Hepatocyte (in vitro differentiated cells): Measurements from ENCODE around the gene FAM120A. TPM values are rescaled to one million over a fixed set of nuclear protein-coding genes. Genes with fewer than 3 reads are reported as not detected.
"Not testable (repeated sequence)": the region's sequence is repeated elsewhere in the genome, so short reads cannot be mapped to it uniquely, and the experiment has no call there.

Source experiments
- DNase-seq: peaks from one replicate; pipeline ENCODE4 v3.0.0-alpha.2; 2016; ENCODE audit warnings: low spot score
- H2AFZ ChIP-seq: fragments of 200-600 bp; sonication (generic); 2 replicates; pipeline ENCODE4 v1.6.0; 2016; ENCODE audit warnings: antibody characterized with exemption, mild to moderate bottlenecking
- H3K27ac ChIP-seq: fragments of 200-600 bp; sonication (generic); 2 replicates; pipeline ENCODE4 v1.5.1; 2016; ENCODE audit warnings: mild to moderate bottlenecking
- H3K27me3 ChIP-seq: fragments of 200-600 bp; sonication (generic); 2 replicates; pipeline ENCODE4 v1.6.1; 2016
- H3K36me3 ChIP-seq: fragments of 200-600 bp; sonication (generic); replicated peaks from 2 replicates; pipeline ENCODE4 v1.5.1; 2016; ENCODE audit warnings: low read depth; ENCODE audit not compliant: insufficient read depth
- H3K4me1 ChIP-seq: fragments of 200-600 bp; sonication (generic); 2 replicates; pipeline ENCODE4 v1.5.1; 2016; ENCODE audit warnings: mild to moderate bottlenecking, moderate library complexity; ENCODE audit not compliant: insufficient read depth
- H3K4me2 ChIP-seq: fragments of 200-600 bp; sonication (generic); 2 replicates; pipeline ENCODE4 v1.6.0; 2016
- H3K4me3 ChIP-seq: fragments of 200-600 bp; sonication (generic); 2 replicates; pipeline ENCODE4 v1.5.1; 2016; ENCODE audit warnings: mild to moderate bottlenecking
- H3K79me2 ChIP-seq: fragments of 200-600 bp; sonication (generic); 2 replicates; pipeline ENCODE4 v1.6.0; 2017; ENCODE audit warnings: mild to moderate bottlenecking
- H3K9me2 ChIP-seq: fragments of 200-600 bp; sonication (generic); replicated peaks from 2 replicates; pipeline ENCODE4 v1.6.0; 2017; ENCODE audit warnings: mild to moderate bottlenecking; ENCODE audit not compliant: insufficient read depth
- H3K9me3 ChIP-seq: fragments of 200-600 bp; sonication (generic); 2 replicates; pipeline ENCODE4 v1.5.1; 2016; ENCODE audit warnings: low read depth, mild to moderate bottlenecking
- H4K20me1 ChIP-seq: fragments of 200-600 bp; sonication (generic); 2 replicates; pipeline ENCODE4 v1.6.0; 2016; ENCODE audit warnings: mild to moderate bottlenecking; ENCODE audit not compliant: insufficient read depth, poor library complexity, severe bottlenecking
- CTCF ChIP-seq: fragments of 200-600 bp; sonication (generic); IDR thresholded peaks from 2 replicates; pipeline ENCODE4 v1.5.1; 2016; ENCODE audit warnings: antibody characterized with exemption, mild to moderate bottlenecking; ENCODE audit not compliant: poor library complexity
- EZH2 ChIP-seq: fragments of 200-600 bp; sonication (generic); IDR thresholded peaks from 2 replicates; pipeline ENCODE4 v1.6.1; 2016; ENCODE audit warnings: antibody characterized with exemption, mild to moderate bottlenecking, borderline replicate concordance
- EZH2phosphoT487 ChIP-seq: fragments of 200-600 bp; sonication (generic); IDR thresholded peaks from one replicate; pipeline ENCODE4 v1.6.1; 2018; ENCODE audit warnings: antibody characterized with exemption, mild to moderate bottlenecking, low read depth, moderate library complexity; ENCODE audit not compliant: unreplicated experiment, severe bottlenecking
- WGBS: methylation state at CpG from one replicate; pipeline ENCODE4 v1.1.6; 2016; ENCODE audit warnings: low lambda C conversion rate; ENCODE audit errors: missing lambda C conversion rate; 5-methylcytosine and 5-hydroxymethylcytosine counted together
- polyA plus RNA-seq: library from polyadenylated mRNA; unstranded; fragments of >200 nt; fragmentation: Nextera tagmentation; extraction: Ambion mirVana; gene quantifications from 2 replicates; pipeline ENCODE4 v1.2.1, GENCODE V29; 2016
- total RNA-seq: library from RNA; depleted of rRNA; stranded (reverse); fragments of >200 nt; gene quantifications from 2 replicates; pipeline ENCODE4 v1.2.3, GENCODE V29; 2014

Gene FAM120A
- total and polyA plus RNA-seq, 2 experiments from 2014 or later, result 16.0 to 49.3 TPM

GRCh38 chr9:93508207-93508606 lies 56.7 kb downstream of the FAM120A start:
- no peaks in the 10 kb centered on the region for H3K9me3 ChIP-seq
- no peaks in the 10 kb centered on the region for H3K4me1 ChIP-seq
- DNase-seq, result no peak
- H3K4me2 ChIP-seq, result no peak overlapping the region
- H3K27ac ChIP-seq, result no peak overlapping the region
- 79% methylated on average over 2 of the region's 2 CpGs for WGBS
- H3K4me3 ChIP-seq, result no peak overlapping the region
- no peak for TF ChIP-seq EZH2
- no peak for TF ChIP-seq EZH2phosphoT487
- no peak for TF ChIP-seq CTCF
- no peak overlapping the region for H2AFZ ChIP-seq
- H3K36me3 ChIP-seq, result no peaks in the 10 kb centered on the region
- peaks cover 68% of the 10 kb centered on the region for H3K79me2 ChIP-seq
- H3K27me3 ChIP-seq, result no peaks in the 10 kb centered on the region
- H4K20me1 ChIP-seq, result peaks cover 27% of the 10 kb centered on the region
- no peaks in the 10 kb centered on the region for H3K9me2 ChIP-seq

- 91% methylated on average over 2 of the region's 2 CpGs for WGBS
- no peaks in the 10 kb centered on the region for H3K4me1 ChIP-seq
- no peak for DNase-seq
- H4K20me1 ChIP-seq, result peaks cover 27% of the 10 kb centered on the region
- no peak overlapping the region for H2AFZ ChIP-seq
- H3K36me3 ChIP-seq, result no peaks in the 10 kb centered on the region
- no peaks in the 10 kb centered on the region for H3K9me3 ChIP-seq
- peaks cover 72% of the 10 kb centered on the region for H3K79me2 ChIP-seq
- TF ChIP-seq EZH2phosphoT487, result no peak
- TF ChIP-seq EZH2, result no peak
- TF ChIP-seq CTCF, result no peak
- no peak overlapping the region for H3K4me2 ChIP-seq
- H3K27me3 ChIP-seq, result no peaks in the 10 kb centered on the region
- H3K9me2 ChIP-seq, result no peaks in the 10 kb centered on the region
- no peak overlapping the region for H3K27ac ChIP-seq
- H3K4me3 ChIP-seq, result no peak overlapping the region
Measured at GRCh38 chr9:93509084-93509483, 57.6 kb downstream of the FAM120A start.

GRCh38 chr9:93510041-93510440 lies 58.6 kb downstream of the FAM120A start:
- DNase-seq, result no peak
- Histone ChIP-seq H3K9me3 (no peaks in the 10 kb centered on the region), H3K27ac (no peak overlapping the region), H2AFZ (no peak overlapping the region), H3K9me2 (no peaks in the 10 kb centered on the region), H3K4me2 (no peak overlapping the region), H3K27me3 (no peaks in the 10 kb centered on the region), H3K4me1 (no peaks in the 10 kb centered on the region), H4K20me1 (peaks cover 27% of the 10 kb centered on the region), H3K4me3 (no peak overlapping the region), H3K36me3 (no peaks in the 10 kb centered on the region), H3K79me2 (peaks cover 78% of the 10 kb centered on the region)
- TF ChIP-seq EZH2phosphoT487, result no peak
- no peak for TF ChIP-seq CTCF
- no peak for TF ChIP-seq EZH2
- 93% methylated on average over 7 of the region's 7 CpGs for WGBS

- not testable (repeated sequence) for H3K9me2 ChIP-seq, H3K27me3 ChIP-seq, H3K4me1 ChIP-seq, H3K4me2 ChIP-seq, DNase-seq, H3K4me3 ChIP-seq, H2AFZ ChIP-seq, H3K27ac ChIP-seq, H3K9me3 ChIP-seq, H3K36me3 ChIP-seq
- Histone ChIP-seq H4K20me1 (peaks cover 25% of the 10 kb centered on the region), H3K79me2 (peaks cover 66% of the 10 kb centered on the region)
- 89% methylated on average over 8 of the region's 8 CpGs for WGBS
Measured at GRCh38 chr9:93511228-93511627, 59.7 kb downstream of the FAM120A start.

- not testable (repeated sequence) for H3K4me3 ChIP-seq, H3K36me3 ChIP-seq, H3K4me2 ChIP-seq, H2AFZ ChIP-seq, H3K9me3 ChIP-seq, H3K9me2 ChIP-seq, H3K27me3 ChIP-seq, H3K27ac ChIP-seq, DNase-seq, H3K4me1 ChIP-seq
- WGBS, result 87% methylated on average over 10 of the region's 10 CpGs
- H3K79me2 ChIP-seq, result peaks cover 60% of the 10 kb centered on the region
- H4K20me1 ChIP-seq, result peaks cover 21% of the 10 kb centered on the region
Measured at GRCh38 chr9:93512170-93512812, 60.8 kb downstream of the FAM120A start.
